CD4-positive, alpha-beta T cell treated with Interferon alpha-2 for 1 hour (primary cell): Measurements from ENCODE around the gene TESMIN.

ENCODE experiments used
- DNase-seq, 2 donors: peaks; one replicate each; pipeline ENCODE4 v3.0.0-alpha.2; 2020 to 2022

Gene TESMIN

DNA sequence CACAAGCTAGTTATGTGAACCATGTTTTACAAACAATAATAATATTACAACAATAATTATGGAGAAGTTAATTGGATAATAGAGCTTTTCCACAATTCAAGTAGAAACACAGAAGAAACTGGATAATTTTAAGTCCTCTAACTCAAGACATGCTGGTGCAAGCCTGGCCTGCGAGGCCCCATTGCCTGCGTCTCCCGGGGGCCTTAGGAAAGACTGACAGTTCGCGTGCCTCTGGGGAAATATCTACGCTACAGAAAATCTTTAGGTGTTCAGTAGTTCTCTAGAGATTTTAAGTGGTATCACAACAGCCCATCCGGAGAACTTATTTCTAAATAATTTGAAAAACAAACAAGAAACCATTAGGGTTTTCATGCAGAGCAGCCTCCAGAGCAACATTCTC lies 43.8 kb downstream of the TESMIN start:
- DNase-seq, result no peak

- no peak for DNase-seq
These were observed 46.4 kb downstream of the TESMIN start for GRCh38 chr11:68704887-68705286.

- DNase-seq, result no peak
These were observed 52.3 kb downstream of the TESMIN start for GRCh38 chr11:68698993-68699392.

- DNase-seq, result no peak
These were observed 55.8 kb downstream of the TESMIN start for GRCh38 chr11:68695531-68695930.

- no peak for DNase-seq
These were observed 56.7 kb downstream of the TESMIN start for GRCh38 chr11:68694431-68695297.

DNA sequence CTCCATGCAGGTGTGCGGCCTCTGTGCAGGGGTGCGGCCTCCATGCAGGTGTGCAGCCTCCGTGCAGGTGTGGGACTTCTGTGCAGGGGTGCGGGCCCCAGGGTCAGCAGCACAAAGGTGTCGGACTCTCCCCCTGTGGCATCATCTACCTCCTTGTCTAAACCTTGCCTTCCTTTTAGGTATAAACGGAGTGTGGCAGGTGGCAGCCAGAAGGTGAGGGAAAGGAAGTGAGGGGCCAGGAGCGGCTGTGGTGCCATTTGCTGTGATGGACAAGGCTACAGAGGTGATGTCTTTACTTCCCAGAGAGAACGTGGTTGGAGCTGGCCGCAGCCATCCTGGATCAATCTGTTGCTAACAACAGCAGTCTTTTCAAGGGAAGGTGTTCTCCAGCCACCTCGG lies 57.8 kb downstream of the TESMIN start:
- DNase-seq, result no peak

GRCh38 chr11:68692871-68693483 lies 58.3 kb downstream of the TESMIN start:
- no peak for DNase-seq

DNA sequence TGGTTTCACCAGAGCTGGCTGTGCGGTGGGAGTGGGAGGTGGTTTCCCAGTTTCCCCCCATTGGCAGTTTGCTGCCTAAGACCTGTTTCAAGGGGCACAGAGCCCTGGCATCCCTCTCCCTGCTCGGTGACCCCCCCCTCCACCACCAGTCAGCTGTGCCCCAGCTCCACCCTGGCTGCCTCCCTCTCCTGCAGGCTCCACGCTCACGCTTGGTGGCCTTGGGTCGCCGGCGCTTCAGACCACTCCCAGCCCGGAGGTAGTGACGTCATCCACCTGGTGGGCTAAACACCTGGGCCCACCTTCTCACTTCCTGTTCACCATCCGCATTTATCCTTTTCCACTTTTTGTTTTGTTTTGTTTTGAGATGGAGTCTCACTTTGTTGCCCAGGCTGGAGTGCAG lies 59.2 kb downstream of the TESMIN start:
- DNase-seq, result no peak

- no peak for DNase-seq
These were observed 59.9 kb downstream of the TESMIN start for GRCh38 chr11:68691402-68691784.

DNA sequence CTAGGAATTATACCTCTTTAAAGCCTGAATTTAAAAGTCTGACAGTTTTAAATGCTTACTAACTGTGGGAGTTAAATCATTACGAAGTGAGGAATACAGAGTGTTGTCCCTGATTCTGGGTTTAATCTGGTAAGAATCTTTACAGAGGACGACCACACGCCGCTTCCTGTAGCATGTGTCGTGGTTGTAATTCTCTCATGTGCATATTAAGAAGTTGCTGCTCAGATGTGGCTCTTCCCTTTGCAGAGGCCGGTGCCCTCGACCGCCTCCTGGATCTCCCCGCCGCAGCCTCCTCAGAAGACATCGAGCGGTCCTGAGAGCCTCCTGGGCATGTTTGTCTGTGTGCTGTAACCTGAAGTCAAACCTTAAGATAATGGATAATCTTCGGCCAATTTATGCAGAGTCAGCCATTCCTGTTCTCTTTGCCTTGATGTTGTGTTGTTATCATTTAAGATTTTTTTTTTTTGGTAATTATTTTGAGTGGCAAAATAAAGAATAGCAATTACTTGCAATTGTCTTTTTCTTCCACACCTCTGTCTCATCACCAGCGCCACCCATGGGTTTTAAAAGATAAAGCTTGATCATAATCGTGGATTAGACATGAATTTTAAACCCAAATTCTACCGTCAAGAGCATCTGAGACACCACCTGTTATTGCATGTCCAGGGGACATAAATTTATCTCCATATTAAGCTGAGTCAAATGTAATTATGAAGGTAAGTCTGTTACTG lies 60.5 kb downstream of the TESMIN start:
- peak in 1 of 2 donors; percentile 33 for DNase-seq

DNA sequence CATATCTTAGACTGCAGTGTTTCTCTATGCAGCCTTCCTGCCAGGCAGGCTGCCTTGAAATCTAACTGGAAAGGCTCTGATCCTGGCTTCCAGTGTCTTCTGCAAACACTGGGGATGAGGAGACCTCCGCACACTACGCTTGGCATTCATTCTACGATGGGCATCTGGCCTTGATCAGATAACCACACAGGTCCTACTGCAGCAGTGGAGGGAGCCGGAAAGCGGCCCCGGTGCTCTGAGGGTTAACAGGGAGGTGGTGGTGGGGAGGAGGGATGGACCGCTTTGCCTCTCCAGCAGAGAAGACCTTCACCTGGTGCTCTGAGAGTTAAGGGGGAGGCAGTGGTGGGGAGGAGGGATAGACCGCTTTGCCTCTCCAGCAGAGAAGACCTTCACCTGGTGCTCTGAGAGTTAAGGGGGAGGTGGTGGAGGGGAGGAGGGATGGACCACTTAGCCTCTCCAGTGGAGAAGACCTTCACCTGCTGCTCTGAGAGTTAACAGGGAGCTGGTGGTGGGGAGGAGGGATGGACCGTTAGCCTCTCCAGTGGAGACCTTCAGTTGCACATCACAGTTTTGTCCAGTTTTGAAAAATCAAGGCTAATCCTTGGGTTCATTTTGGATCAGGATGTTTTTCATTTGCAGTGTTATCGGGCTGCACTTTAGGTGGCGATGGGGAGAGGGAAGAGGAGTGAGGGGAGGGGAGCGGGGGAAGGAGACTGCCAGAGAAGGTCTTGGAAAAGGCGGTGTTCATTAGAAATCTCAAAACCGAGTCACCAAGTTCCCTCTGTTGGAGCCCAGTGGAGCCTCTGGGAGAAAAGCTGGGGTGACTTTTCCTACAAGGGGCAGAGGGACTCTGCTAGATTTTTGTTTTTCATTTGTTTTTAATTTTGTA lies 61.3 kb downstream of the TESMIN start:
- DNase-seq, result no peak

GRCh38 chr11:68688881-68689280 lies 62.4 kb downstream of the TESMIN start:
- DNase-seq, result no peak

- no peak for DNase-seq
These were observed 63.3 kb downstream of the TESMIN start for GRCh38 chr11:68687986-68688385.

DNA sequence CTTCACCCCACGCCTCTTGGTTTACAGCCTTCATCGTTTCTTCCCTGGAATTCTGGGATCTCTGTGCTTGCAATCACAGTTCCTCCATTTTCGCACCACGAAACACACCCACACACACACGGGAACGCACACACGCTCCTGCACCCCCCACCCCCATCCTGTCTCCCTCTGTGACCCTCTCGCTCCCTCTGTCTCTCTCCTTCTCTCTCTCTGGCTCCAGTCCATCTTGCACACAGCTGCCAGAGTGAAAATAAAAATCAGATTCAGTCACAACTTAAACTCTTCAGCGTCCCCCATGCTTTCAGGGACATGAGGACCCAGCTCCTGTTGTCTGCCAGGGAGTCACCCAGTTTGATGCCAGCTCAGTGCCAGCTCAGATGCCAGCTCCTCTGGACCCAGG lies 64.0 kb downstream of the TESMIN start:
- DNase-seq, result no peak

GRCh38 chr11:68686486-68686885 lies 64.8 kb downstream of the TESMIN start:
- DNase-seq, result no peak

DNA sequence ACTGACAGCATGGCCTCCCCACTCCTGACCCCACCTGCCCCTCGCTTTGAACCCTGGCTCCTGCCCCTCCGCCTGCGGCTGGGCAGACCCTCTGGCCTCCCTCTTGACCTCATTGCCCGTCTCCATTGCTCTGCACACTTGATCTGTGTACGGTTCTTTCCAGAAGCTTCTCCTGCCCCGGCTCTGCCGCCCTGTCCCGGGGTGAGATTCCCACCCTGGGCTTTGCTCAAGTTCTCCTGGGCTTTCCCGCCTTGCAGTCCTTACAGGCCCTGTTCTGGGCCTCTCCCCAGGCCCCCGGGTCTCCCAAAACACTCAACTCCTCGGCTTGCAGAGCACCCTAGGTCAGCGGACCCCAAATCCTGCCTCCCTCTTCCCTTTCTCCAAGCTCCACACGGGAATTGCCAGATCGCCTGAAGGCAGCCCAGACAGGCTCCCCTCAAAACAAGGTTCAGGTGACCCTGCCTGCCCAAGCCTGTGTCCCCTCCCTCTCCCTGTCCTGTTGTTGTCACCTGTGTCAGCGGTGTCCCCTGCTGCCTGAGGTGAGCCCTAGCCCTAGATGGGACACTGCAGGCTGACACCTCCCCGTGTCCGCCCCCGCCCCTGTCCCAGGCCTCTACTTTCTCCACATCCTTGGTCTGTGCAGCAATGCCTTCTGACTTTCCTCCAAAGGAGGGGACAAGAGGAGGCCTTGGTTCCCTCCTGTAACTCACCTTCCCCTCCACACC lies 65.5 kb downstream of the TESMIN start:
- no peak for DNase-seq

DNA sequence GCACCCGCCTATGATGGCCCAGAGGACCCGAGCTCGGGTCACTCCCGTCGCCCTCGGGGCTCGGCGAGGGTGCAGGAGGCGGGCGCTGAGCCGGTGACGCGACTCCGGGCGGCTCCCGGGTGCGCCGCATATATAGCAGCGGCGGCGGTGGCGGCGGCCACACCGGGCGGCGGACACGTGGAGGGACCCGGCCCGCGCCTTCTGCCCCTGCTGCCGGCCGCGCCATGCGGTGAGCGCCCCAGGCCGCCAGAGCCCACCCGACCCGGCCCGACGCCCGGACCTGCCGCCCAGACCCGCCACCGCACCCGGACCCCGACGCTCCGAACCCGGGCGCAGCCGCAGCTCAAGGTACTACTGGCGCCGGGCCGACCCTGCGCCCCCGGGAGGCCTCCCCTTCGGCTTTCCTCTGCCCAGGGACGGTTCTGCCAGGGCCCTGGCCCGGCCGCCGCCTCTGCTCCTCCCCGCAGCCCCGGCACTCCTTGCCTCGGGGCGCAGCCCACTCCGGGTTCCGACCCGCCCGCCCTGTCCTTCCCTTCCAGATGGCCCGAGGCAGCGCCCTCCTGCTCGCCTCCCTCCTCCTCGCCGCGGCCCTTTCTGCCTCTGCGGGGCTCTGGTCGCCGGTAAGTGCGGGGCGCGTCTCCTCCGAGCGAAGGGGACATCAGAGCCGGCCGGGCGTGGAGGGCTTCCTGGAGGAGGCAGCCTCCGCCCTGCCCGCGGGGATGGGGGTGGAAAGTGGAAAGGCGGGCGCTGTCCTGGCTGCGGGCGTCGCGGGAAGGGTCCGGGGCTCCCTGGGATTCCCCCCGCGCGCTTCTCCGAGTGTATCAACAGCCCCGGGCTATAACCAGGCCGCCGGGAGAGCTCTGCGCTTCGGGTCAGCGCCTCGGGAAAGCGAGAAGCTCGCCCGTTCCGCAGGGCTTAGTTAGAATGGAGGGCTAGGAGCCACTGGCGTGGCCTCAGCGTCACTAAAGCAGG lies 66.6 kb downstream of the TESMIN start, which contains the start of gene GAL:
GAL (plus strand) TSS at position 160 of the 972 bp plus-strand sequence; CDS start at position 540, 380 bp downstream.
- DNase-seq, result no peak

DNA sequence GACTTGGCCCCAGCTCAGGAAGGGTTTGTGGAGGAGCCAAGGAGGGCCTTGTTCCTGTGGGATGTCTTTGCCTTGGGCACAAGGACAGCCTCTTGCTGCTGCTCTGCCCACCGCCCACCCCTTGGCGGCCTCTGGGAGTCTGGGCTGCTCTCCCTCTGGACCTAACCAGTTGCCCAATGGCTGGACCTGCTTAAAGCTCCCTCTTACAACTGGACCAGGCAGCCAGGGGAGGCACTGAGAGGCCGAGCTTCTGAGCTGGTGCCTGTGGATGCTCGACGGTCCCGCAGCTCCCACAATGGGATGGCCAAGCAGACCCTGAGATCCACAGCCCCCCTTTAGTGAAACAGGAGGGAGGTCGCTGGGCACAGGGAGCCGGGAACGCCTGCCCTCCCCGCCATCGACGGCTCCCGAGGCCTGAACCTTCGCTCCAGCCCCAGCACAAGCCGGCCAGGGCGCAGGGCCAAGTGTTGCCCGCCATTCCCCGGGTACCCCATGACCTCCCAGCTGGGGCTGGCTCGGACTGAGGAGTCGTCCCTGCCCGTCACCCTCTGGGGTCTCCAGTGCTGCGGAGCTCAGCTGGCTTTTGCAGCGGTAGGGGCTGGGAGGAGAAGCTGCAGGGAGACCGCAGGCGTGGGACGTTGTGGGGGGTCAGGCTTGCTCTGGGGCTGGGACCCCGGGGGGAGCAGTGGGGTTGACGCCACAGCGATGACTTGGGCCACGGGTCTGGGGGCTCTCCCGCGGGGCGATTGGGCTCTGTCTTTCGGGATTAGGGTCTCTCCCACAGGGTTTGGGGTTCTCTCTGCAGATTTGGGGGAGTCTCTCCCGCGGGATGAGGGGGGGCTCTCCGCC lies 67.6 kb downstream of the TESMIN start:
- no peak for DNase-seq

DNA sequence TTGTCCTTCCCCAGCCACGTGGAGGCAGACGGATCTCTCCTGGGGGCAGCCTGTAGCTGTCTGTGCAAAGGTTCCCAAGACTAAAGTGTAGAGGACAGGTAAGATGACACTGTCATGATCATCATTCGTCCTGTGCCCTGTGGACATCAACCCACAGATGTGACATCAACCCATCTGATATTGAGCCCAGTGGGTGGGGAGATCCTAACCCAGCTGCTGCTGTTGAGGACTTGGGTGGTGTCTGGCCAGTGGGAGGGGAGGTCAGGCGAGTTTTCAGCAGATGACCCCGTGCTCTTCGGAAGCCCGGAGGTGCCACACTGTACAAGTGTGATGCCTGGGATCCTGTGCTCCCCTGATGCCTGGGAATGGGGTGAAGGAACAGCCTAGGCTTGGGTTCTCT lies 68.2 kb downstream of the TESMIN start:
- DNase-seq, result no peak

GRCh38 chr11:68682531-68682961 lies 68.8 kb downstream of the TESMIN start:
- DNase-seq, result no peak
